OCI-LY3 (cell line): ENCODE data around the gene DHDDS.

ENCODE experiments used
- H2AFZ ChIP-seq: fragments of 200-600, 300-600 bp; shearing (Covaris generic); 2 replicates; pipeline ENCODE4 v1.6.0; 2014; ENCODE audit warnings: antibody characterized with exemption, low read depth, low read length
- H3K27ac ChIP-seq: fragments of 200-600, 300-600 bp; sonication (generic); 2 replicates; pipeline ENCODE4 v1.5.1; 2014; ENCODE audit warnings: mild to moderate bottlenecking, low read length, moderate library complexity, mixed read lengths
- H3K27me3 ChIP-seq: fragments of 200-600, 300-600 bp; sonication (generic); 2 replicates; pipeline ENCODE4 v1.6.1; 2014; ENCODE audit warnings: low read depth, low read length, mixed read lengths
- H3K36me3 ChIP-seq: fragments of 200-600, 300-600 bp; sonication (generic); replicated peaks from 2 replicates; pipeline ENCODE3; 2014; ENCODE audit warnings: low read depth, low read length, mixed read lengths
- H3K4me1 ChIP-seq: fragments of 300-600, 200-600 bp; sonication (generic); 2 replicates; pipeline ENCODE4 v1.6.1; 2014; ENCODE audit warnings: low read length, mixed read lengths
- H3K4me2 ChIP-seq: fragments of 200-600, 300-600 bp; sonication (generic); 2 replicates; pipeline ENCODE4 v1.6.1; 2014; ENCODE audit warnings: low read length, mixed read lengths
- H3K4me3 ChIP-seq: fragments of 300-600, 200-600 bp; sonication (generic); 2 replicates; pipeline ENCODE4 v1.5.1; 2014; ENCODE audit warnings: antibody characterized with exemption, mild to moderate bottlenecking, low read length, moderate library complexity
- H3K79me2 ChIP-seq: fragments of 300-600, 200-600 bp; shearing (Covaris generic); 2 replicates; pipeline ENCODE4 v1.6.1; 2014; ENCODE audit warnings: mild to moderate bottlenecking, low read length, mixed read lengths
- H3K9ac ChIP-seq: fragments of 300-600, 200-600 bp; shearing (Covaris generic); 2 replicates; pipeline ENCODE4 v1.6.0; 2014; ENCODE audit warnings: mild to moderate bottlenecking, low read length, moderate library complexity
- H3K9me3 ChIP-seq: fragments of 200-600, 300-600 bp; shearing (Covaris generic); 2 replicates; pipeline ENCODE4 v1.6.1; 2014; ENCODE audit warnings: low read length, mixed read lengths; ENCODE audit not compliant: insufficient read depth
- H4K20me1 ChIP-seq: fragments of 200-600, 300-600 bp; sonication (generic); 2 replicates; pipeline ENCODE4 v1.6.1; 2016; ENCODE audit warnings: low read length, mixed read lengths; ENCODE audit not compliant: insufficient read depth
- CTCF ChIP-seq: fragments of 200-600, 300-600 bp; sonication (generic); IDR thresholded peaks from 2 replicates; pipeline ENCODE4 v1.5.1; 2014; ENCODE audit warnings: antibody characterized with exemption, low read length, low read depth
- EZH2phosphoT487 ChIP-seq: fragments of 200-600 bp; shearing (Covaris generic); IDR thresholded peaks from 2 replicates; pipeline ENCODE4 v1.6.1; 2018; ENCODE audit warnings: antibody characterized with exemption, mixed run types, low read depth

Gene DHDDS

GRCh38 chr1:26450908-26451307 is 18.8 kb downstream of the DHDDS start:
- TF ChIP-seq CTCF (no peak), EZH2phosphoT487 (no peak)
- no peaks in the 10 kb centered on the region for H4K20me1 ChIP-seq
- no peaks in the 10 kb centered on the region for H3K27me3 ChIP-seq
- H3K4me2 ChIP-seq, result no peak overlapping the region
- no peaks in the 10 kb centered on the region for H3K79me2 ChIP-seq
- H3K4me1 ChIP-seq, result peaks cover 6% of the 10 kb centered on the region
- no peak overlapping the region for H3K9ac ChIP-seq
- no peaks in the 10 kb centered on the region for H3K36me3 ChIP-seq
- H3K9me3 ChIP-seq, result no peaks in the 10 kb centered on the region
- H3K27ac ChIP-seq, result no peak overlapping the region
- H3K4me3 ChIP-seq, result no peak overlapping the region
- H2AFZ ChIP-seq, result no peak overlapping the region

- Histone ChIP-seq H4K20me1 (no peaks in the 10 kb centered on the region), H3K4me2 (no peak overlapping the region), H3K27me3 (no peaks in the 10 kb centered on the region), H2AFZ (no peak overlapping the region), H3K9ac (no peak overlapping the region), H3K79me2 (no peaks in the 10 kb centered on the region), H3K36me3 (no peaks in the 10 kb centered on the region), H3K4me1 (peaks cover under 1% of the 10 kb centered on the region), H3K4me3 (no peak overlapping the region), H3K9me3 (no peaks in the 10 kb centered on the region), H3K27ac (no peak overlapping the region)
- no peak for TF ChIP-seq EZH2phosphoT487
- TF ChIP-seq CTCF, result no peak
Observed at GRCh38 chr1:26452459-26453183, 20.5 kb downstream of the DHDDS start.

GRCh38 chr1:26459148-26459547 is 27.0 kb downstream of the DHDDS start:
- Histone ChIP-seq H3K9ac (no peak overlapping the region), H4K20me1 (no peaks in the 10 kb centered on the region), H3K9me3 (no peaks in the 10 kb centered on the region), H3K4me1 (no peaks in the 10 kb centered on the region), H3K79me2 (no peaks in the 10 kb centered on the region), H3K4me2 (no peak overlapping the region), H3K4me3 (no peak overlapping the region), H3K27ac (no peak overlapping the region), H2AFZ (no peak overlapping the region), H3K27me3 (no peaks in the 10 kb centered on the region), H3K36me3 (peaks cover 4% of the 10 kb centered on the region)
- TF ChIP-seq CTCF (no peak), EZH2phosphoT487 (no peak)

GRCh38 chr1:26459573-26460031 is 27.5 kb downstream of the DHDDS start:
- Histone ChIP-seq H3K27me3 (no peaks in the 10 kb centered on the region), H3K27ac (no peak overlapping the region), H3K79me2 (no peaks in the 10 kb centered on the region), H2AFZ (no peak overlapping the region), H4K20me1 (no peaks in the 10 kb centered on the region), H3K9me3 (no peaks in the 10 kb centered on the region), H3K36me3 (peaks cover 4% of the 10 kb centered on the region), H3K9ac (no peak overlapping the region), H3K4me1 (no peaks in the 10 kb centered on the region), H3K4me3 (no peak overlapping the region), H3K4me2 (no peak overlapping the region)
- TF ChIP-seq CTCF, result no peak
- no peak for TF ChIP-seq EZH2phosphoT487
